Lower leg skin (tissue), 4 donors: ENCODE data around the gene CMC1. TPM values are rescaled to one million over a fixed set of nuclear protein-coding genes. Genes with fewer than 3 reads are reported as not detected.

Source experiments
- DNase-seq, 2 donors: peaks; one replicate each; pipeline ENCODE4 v3.0.0-alpha.2; 2019; ENCODE audit warnings: low spot score in 2 of 2
- H3K4me3 ChIP-seq: fragments of 200-600 bp; sonication (generic); 2 replicates; pipeline ENCODE4 v1.5.1; 2017; ENCODE audit warnings: mild to moderate bottlenecking, low read depth; ENCODE audit not compliant: poor library complexity, severe bottlenecking
- POLR2A ChIP-seq, 2 donors: fragments of 450-650 bp; IDR thresholded peaks; one replicate each; pipeline ENCODE4 v1.6.1; 2016 to 2017; ENCODE audit warnings: antibody characterized with exemption in 2 of 2, mild to moderate bottlenecking in 1 of 2, moderate library complexity in 1 of 2
- WGBS, 2 donors: methylation state at CpG; one replicate each; pipeline ENCODE4 v1.1.5; 2018; 5-methylcytosine and 5-hydroxymethylcytosine counted together
- intact Hi-C: fragments of 100-400 bp; cut with DNase I; formaldehyde crosslinking; loops from one replicate; pipeline ENCODE4 v1.15.0; 2023; ENCODE audit warnings: low total_unique reads
- total RNA-seq, 4 donors: library from RNA; depleted of rRNA; stranded (reverse); fragments of >200 nt; gene quantifications; one replicate each; pipeline ENCODE4 v1.1.0, GENCODE V29; 2016
- TF ChIP-seq, protein P1 (sequence below), 3 donors: fragments of 450-650 bp; IDR thresholded peaks; one replicate each; pipeline ENCODE4 v1.5.1; 2016; ENCODE audit warnings: antibody characterized with exemption in 3 of 3, mild to moderate bottlenecking in 3 of 3, moderate library complexity in 2 of 3

The CMC1 gene
- total RNA-seq, 4 donors from 2014 or later, result 2.4 to 8.4 (median 5.9) TPM

DNA sequence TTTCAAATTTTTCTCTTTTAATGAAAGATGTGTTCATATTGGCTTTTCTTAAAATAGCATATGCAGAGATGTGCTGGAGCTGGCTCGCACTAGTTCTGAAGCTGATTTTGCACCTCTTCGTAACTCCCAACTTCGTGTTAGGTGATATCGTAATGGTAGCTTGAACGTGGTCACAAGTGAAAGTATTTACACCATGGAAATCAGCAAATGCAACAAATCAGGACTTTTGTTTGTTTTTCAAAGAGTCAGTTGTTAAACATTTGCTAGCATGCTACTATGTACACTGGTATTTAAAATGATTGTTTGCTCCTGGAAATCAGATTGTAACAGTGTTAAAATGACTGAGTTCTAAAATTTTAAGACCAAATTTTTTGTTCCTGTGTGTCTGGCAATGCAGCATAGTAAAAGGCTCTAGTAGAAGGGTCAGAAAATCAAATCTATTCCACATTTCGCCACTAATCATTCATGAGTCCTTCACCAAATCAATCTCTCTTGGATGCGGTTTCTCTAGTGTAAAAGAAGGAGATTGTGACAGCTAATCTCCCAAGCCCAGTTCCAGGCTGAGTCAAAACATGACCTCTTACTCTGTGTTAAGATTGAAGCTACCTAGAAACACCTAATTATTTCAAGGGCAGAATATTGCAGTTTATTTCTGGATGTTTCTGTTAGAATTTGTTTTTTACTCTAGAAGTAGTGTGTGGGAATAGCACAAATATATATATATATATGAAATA is 34.3 kb upstream of the CMC1 start:
- no peak for DNase-seq
- intact Hi-C loops, result no loop called here
- TF ChIP-seq POLR2A (IDR thresholded peaks at IDR 0.05), result no peak
- TF ChIP-seq, protein P1, sequence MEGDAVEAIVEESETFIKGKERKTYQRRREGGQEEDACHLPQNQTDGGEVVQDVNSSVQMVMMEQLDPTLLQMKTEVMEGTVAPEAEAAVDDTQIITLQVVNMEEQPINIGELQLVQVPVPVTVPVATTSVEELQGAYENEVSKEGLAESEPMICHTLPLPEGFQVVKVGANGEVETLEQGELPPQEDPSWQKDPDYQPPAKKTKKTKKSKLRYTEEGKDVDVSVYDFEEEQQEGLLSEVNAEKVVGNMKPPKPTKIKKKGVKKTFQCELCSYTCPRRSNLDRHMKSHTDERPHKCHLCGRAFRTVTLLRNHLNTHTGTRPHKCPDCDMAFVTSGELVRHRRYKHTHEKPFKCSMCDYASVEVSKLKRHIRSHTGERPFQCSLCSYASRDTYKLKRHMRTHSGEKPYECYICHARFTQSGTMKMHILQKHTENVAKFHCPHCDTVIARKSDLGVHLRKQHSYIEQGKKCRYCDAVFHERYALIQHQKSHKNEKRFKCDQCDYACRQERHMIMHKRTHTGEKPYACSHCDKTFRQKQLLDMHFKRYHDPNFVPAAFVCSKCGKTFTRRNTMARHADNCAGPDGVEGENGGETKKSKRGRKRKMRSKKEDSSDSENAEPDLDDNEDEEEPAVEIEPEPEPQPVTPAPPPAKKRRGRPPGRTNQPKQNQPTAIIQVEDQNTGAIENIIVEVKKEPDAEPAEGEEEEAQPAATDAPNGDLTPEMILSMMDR (IDR thresholded peaks at IDR 0.05), result no peak
- WGBS, 2 donors, result 78 to 81% methylated on average over 7 of the region's 7 CpGs
- no peak overlapping the region for H3K4me3 ChIP-seq

DNA sequence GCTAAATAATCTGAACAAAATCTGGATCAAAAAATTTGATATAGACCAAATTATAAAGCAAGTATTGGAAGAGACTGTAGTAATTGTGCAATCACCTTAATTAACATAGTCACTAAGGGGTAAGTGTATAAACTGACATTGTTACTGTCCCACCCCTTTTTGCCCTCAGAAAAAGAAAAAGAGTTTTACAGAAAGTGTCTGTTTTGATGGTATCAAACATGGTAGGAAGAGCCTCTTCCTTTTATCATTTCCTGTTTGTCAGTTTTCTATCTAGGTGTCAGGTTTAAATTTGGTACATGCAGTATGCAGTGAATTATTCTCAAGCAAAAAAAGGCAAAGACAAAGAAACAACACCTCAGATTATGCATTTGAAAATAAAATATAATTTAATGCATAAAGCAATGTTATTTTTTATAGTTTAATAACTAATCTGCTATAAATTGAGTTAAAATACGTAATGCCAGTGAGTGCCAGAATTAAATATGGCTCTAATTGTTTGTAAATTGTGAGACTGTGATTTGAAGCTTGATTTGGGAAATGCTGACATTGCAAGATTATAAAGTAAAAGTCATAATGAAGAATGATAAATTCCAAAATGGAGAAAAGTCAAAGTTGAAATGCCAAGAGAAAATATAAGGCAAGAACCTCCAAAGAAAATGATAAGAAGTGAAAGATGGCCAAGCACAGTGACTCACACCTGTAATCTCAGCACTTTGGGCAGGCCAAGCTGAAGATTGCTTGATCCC is 30.3 kb upstream of the CMC1 start:
- TF ChIP-seq, protein P1 (IDR thresholded peaks at IDR 0.05), result no peak
- TF ChIP-seq POLR2A (IDR thresholded peaks at IDR 0.05), result no peak
- H3K4me3 ChIP-seq, result no peak overlapping the region
- intact Hi-C loops, result no loop called here
- 76 to 77% methylated on average over 1 of the region's 1 CpG for WGBS, 2 donors
- no peak for DNase-seq

DNA sequence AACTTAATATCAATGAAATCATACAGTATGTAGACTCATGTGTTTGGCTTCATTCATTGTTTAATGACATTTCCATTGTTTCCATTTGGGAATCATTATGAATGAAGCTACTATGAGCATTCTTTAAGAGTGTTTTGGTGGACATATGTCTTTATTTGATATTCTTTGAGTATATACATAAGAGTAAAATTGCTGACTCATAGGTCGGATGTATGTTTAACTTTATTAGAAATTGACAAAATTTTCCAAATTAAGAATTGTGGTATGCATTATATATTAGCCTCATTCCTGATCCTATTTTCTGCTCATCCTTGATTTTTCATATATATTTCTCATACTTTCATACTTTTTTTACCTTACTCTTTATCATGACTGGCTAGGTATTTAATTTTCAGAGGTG is 28.7 kb upstream of the CMC1 start:
- WGBS, 2 donors, result 83 to 87% methylated on average over 1 of the region's 1 CpG
- intact Hi-C loops, result no loop called here
- DNase-seq, result no peak

DNA sequence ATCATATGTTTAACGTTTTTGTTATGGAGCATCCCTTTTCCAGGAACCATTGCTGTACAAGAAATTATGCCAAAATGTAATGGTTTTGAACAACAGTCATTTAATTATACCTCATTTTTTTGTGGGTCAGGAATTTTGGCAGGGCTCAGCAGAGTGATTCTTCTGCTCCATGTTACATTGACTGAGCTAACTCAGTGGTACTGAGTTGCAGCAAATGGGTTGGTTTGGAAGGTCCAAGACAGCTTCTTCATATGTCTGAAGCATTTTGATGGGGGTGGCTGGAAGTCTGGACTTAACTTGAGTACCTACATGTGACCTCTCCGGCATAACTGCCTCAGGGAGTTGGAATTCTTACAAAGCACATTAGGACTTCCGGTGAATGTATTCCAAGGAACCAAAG is 26.0 kb upstream of the CMC1 start:
- intact Hi-C loops, result no loop called here
- no peak for DNase-seq
- no peak overlapping the region for H3K4me3 ChIP-seq
- WGBS, 2 donors, result 81 to 83% methylated on average over 3 of the region's 3 CpGs
- no peak for TF ChIP-seq POLR2A (IDR thresholded peaks at IDR 0.05)
- TF ChIP-seq, protein P1 (IDR thresholded peaks at IDR 0.05), result no peak

More for the DNA sequence above, 28.7 kb upstream of the CMC1 start:
- no peak for TF ChIP-seq POLR2A (IDR thresholded peaks at IDR 0.05)
- TF ChIP-seq, protein P1 (IDR thresholded peaks at IDR 0.05), result no peak
- H3K4me3 ChIP-seq, result no peak overlapping the region

DNA sequence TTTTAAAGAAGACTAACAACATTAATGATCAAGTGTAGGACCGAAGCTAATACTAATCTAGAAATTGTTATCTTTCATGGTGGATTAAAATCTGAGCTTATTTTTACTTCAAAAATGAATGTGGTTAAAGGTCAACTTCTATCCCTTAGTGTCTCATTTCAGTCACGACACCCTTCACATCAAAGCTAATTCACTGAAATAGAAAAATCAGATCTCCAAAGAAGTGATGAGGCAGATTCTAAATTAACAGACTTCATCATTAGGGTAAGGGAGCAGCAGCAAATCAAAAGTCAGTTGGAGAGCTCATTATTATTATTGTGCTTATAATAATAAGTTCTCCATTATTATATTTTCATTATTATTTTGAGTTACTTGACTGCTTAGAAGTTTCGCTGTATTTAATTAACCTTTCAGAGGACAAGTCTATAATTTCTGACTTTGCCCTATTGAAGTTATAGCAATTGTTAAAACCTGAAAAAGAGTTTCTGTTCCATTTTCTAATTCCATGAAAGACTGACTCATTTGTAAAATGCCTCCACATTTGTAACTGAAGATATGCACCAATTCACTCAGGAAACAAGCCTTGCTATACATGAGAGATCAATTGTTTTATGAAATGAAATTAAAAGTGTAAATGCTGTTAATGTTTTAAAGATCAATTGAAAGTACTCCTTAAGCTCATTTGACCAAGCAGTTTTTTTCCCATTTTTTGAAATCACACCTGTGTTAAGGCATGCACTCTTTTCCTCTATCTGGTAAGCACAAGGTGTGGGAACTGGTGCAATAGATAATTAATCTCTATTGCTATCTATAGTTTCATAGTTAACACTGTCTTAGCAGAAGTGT is 23.1 kb upstream of the CMC1 start:
- H3K4me3 ChIP-seq, result no peak overlapping the region
- intact Hi-C loops, result no loop called here
- DNase-seq, result no peak
- 85 to 86% methylated on average over 3 of the region's 3 CpGs for WGBS, 2 donors
- TF ChIP-seq, protein P1 (IDR thresholded peaks at IDR 0.05), result no peak
- TF ChIP-seq POLR2A (IDR thresholded peaks at IDR 0.05), result no peak
